Ovary (tissue), 9 donors: ENCODE data around the gene ITGB5. TPM values are rescaled to one million over a fixed set of nuclear protein-coding genes. Genes with fewer than 3 reads are reported as not detected.

Experiments used
- DNase-seq, 5 donors: peaks; one replicate each; pipeline ENCODE4 v3.0.0-alpha.2; 2019 to 2020
- H3K27ac ChIP-seq, 2 donors: fragments of 200-600 bp; one replicate each; pipeline versions ENCODE4 v1.5.1 to v1.8.0; 2019 to 2022
- H3K27me3 ChIP-seq: fragments of 200-600 bp; one replicate; pipeline ENCODE4 v1.8.0; 2022
- H3K36me3 ChIP-seq: fragments of 200-600 bp; sonication (generic); one replicate; pipeline ENCODE4 v1.5.1; 2019
- H3K4me1 ChIP-seq: one replicate; pipeline ENCODE4 v1.8.1; 2013; ENCODE audit warnings: mild to moderate bottlenecking, moderate library complexity; ENCODE audit not compliant: insufficient read depth
- H3K4me3 ChIP-seq: fragments of 200-600 bp; sonication (generic); one replicate; pipeline ENCODE4 v1.5.1; 2017
- H3K9me3 ChIP-seq, 2 donors: fragments of 200-600 bp in 1 of 2; sonication (generic) in 1 of 2; one replicate each; pipeline versions ENCODE4 v1.5.1 to v1.8.1; 2013 to 2019; ENCODE audit warnings: mild to moderate bottlenecking in 1 of 2, moderate library complexity in 1 of 2
- EP300 ChIP-seq: sonication (generic); formaldehyde crosslinking; IDR thresholded peaks from one replicate; pipeline ENCODE4 v1.6.1; 2017; ENCODE audit warnings: antibody characterized with exemption
- POLR2A ChIP-seq: fragments of 450-650 bp; IDR thresholded peaks from one replicate; pipeline ENCODE4 v1.6.1; 2017; ENCODE audit warnings: antibody characterized with exemption, mild to moderate bottlenecking, moderate library complexity
- WGBS, 3 donors: extraction: QIAGEN DNeasy Blood & Tissue Kit in 1 of 3; methylation state at CpG; one replicate each; pipeline versions ENCODE4 v1.1.5 to v1.1.7; 2013 to 2017; 5-methylcytosine and 5-hydroxymethylcytosine counted together
- intact Hi-C, 4 donors: fragments of 100-400 bp; cut with DNase I; formaldehyde crosslinking; loops; one replicate each; pipeline versions ENCODE4 v1.11.0 to v1.15.1; 2022 to 2023
- polyA plus RNA-seq, 2 donors: library from polyadenylated mRNA; stranded (reverse); fragments of 200-250 nt in 1 of 2; fragments of 350-450 nt in 1 of 2; fragmentation: Illumina TruSeq in 1 of 2; extraction: RNeasy Lipid Tissue Mini Kit (QIAGEN cat#74804) in 1 of 2; gene quantifications; one replicate each; pipeline ENCODE4 v1.2.3, GENCODE V29; 2013 to 2014
- total RNA-seq, 7 donors: library from RNA; depleted of rRNA in 2 of 7; stranded (reverse); fragments of >200 nt in 2 of 7; fragmentation: NEBNext Ultra II Directional in 3 of 7; extraction: Animal tissue kit (Norgen Biotek cat#: 25700) in 3 of 7; gene quantifications; one replicate each; pipeline versions ENCODE4 v1.1.0 to v1.2.4, GENCODE V29; 2016 to 2023
- TF ChIP-seq, protein P1 (sequence below), 3 donors: fragments of 450-650 bp in 2 of 3; fragments of 200-600 bp in 1 of 3; IDR thresholded peaks; one replicate each; pipeline versions ENCODE4 v1.5.1 to v1.8.0; 2016 to 2022; ENCODE audit warnings: antibody characterized with exemption in 3 of 3, mild to moderate bottlenecking in 1 of 3
- donor health status: DM: no; HTN: no; CAD: no; lungs with moderate emphysema.
- donor health status: DM: no; HTN: no; CAD: no.
- donor health status: Bipolar disorder and iron deficiency.
- donor health status: DM: yes; HTN: yes; CAD: no.
- donor health status: DM: no; HTN: no; CAD: no.
- donor health status: DM: yes; HTN: yes; CAD: no.

Gene ITGB5
- total and polyA plus RNA-seq, 9 donors, result 31.0 to 109 (median 38.0) TPM

DNA sequence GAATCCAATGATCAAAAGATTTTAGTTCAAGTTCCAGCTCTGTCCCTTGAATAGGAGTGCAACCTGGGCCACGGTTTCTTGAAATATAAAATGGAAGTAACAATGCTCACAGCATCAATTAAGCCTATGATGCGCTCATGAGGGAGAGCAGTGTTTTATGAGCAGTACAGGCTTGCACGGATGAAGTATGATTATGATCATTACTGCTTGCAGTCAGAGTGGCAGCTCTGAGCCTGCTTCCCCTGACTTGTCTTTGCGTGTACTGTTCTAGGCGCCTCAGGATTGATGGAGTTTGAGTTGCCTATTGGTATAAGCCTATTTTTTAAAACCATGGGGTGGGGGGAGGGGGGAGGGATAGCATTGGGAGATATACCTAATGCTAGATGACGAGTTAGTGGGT, 37.0 kb downstream of the ITGB5 start:
- TF ChIP-seq POLR2A, result no peak
- no peak overlapping the region for H3K27ac ChIP-seq
- no peaks in the 10 kb centered on the region for H3K36me3 ChIP-seq
- 76 to 83% (median 76%) methylated on average over 6 of the region's 6 CpGs for WGBS, 3 donors
- H3K27me3 ChIP-seq, result no peaks in the 10 kb centered on the region
- intact Hi-C loops, result no loop called here
- H3K9me3 ChIP-seq, result no peaks in the 10 kb centered on the region
- DNase-seq, result no peak
- H3K4me3 ChIP-seq, result no peak overlapping the region
- peaks cover 2% of the 10 kb centered on the region for H3K4me1 ChIP-seq

DNA sequence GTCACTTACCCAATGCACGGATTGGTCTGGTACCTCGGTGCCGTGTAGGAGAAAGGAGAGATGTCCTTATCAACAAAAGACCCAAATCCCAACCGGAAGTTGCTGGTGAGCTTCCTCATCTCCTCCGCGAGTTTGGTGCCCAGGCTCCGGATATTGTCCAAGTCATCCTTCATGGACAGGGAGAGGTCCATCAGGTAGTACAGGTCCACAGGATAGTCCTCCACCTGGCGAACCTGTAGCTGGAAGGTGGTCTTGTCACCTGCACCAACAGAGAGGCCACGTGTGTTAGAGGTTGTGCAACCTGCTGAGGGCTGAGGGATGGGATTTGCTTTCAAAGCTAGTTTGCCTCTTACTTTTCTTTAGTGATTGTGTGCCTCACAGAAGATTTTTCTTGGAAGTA, 38.9 kb downstream of the ITGB5 start:
- DNase-seq, result no peak
- H3K4me3 ChIP-seq, result no peak overlapping the region
- 95 to 96% (median 96%) methylated on average over 9 of the region's 9 CpGs for WGBS, 3 donors
- intact Hi-C loops, result no loop called here
- H3K4me1 ChIP-seq, result peaks cover 2% of the 10 kb centered on the region
- H3K27me3 ChIP-seq, result no peaks in the 10 kb centered on the region
- TF ChIP-seq, protein P1, sequence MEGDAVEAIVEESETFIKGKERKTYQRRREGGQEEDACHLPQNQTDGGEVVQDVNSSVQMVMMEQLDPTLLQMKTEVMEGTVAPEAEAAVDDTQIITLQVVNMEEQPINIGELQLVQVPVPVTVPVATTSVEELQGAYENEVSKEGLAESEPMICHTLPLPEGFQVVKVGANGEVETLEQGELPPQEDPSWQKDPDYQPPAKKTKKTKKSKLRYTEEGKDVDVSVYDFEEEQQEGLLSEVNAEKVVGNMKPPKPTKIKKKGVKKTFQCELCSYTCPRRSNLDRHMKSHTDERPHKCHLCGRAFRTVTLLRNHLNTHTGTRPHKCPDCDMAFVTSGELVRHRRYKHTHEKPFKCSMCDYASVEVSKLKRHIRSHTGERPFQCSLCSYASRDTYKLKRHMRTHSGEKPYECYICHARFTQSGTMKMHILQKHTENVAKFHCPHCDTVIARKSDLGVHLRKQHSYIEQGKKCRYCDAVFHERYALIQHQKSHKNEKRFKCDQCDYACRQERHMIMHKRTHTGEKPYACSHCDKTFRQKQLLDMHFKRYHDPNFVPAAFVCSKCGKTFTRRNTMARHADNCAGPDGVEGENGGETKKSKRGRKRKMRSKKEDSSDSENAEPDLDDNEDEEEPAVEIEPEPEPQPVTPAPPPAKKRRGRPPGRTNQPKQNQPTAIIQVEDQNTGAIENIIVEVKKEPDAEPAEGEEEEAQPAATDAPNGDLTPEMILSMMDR (IDR thresholded peaks at IDR 0.05), result no peak
- TF ChIP-seq EP300, result no peak
- TF ChIP-seq POLR2A, result no peak
- no peaks in the 10 kb centered on the region for H3K36me3 ChIP-seq
- H3K9me3 ChIP-seq, result no peaks in the 10 kb centered on the region
- H3K27ac ChIP-seq, result no peak overlapping the region

DNA sequence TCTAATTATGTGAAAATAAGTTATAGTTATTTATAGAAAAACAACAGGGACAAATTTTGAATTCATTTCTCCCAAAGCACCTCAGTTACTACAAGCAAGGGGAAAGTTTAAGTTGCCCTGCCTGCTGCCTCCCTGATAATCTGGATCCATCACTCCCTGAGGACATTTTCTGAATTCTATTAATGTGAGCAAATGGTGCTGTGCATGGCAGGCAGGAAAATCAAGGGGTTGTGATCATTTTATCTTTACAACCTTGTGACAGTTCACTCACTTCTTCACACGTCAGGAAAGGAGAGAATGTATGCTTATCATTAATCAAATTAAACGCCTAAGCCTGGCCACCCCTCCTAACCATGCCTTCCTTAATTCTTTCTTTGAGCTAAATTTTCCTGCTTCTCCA, 39.3 kb downstream of the ITGB5 start:
- H3K27me3 ChIP-seq, result no peaks in the 10 kb centered on the region
- H3K4me1 ChIP-seq, result peaks cover 2% of the 10 kb centered on the region
- H3K9me3 ChIP-seq, result no peaks in the 10 kb centered on the region
- H3K27ac ChIP-seq, result no peak overlapping the region
- whole genome bisulfite sequencing, 3 donors, result 78 to 87% (median 80%) methylated on average over 2 of the region's 2 CpGs
- TF ChIP-seq POLR2A, result no peak
- TF ChIP-seq EP300, result no peak
- TF ChIP-seq, protein P1 (IDR thresholded peaks at IDR 0.05), result no peak
- no peak for DNase-seq
- intact Hi-C loops, result no loop called here
- H3K36me3 ChIP-seq, result no peaks in the 10 kb centered on the region
- no peak overlapping the region for H3K4me3 ChIP-seq

DNA sequence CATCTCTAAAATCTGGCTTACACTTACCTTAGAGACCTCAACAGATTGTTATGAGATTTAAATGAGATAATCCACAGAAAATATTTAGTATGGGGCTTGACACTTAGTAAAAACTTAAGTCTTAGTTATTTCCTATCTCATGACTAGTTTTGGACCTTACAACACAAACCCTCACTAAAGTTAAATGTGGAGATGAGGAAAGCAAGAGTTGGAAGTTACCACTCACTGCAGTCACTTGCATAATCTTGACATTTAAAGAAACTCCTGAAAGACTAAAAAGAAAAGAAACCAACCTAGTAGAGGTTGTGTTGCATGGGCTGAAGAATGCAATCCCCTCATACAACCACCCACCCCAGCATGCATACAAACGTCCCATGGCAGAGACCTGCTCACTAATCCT, 40.1 kb downstream of the ITGB5 start:
- no peaks in the 10 kb centered on the region for H3K27me3 ChIP-seq
- H3K9me3 ChIP-seq, result no peaks in the 10 kb centered on the region
- WGBS, 3 donors, result 72 to 90% (median 85%) methylated on average over 1 of the region's 1 CpG
- intact Hi-C loops, result no loop called here
- peaks cover 2% of the 10 kb centered on the region for H3K4me1 ChIP-seq
- H3K36me3 ChIP-seq, result no peaks in the 10 kb centered on the region
- H3K27ac ChIP-seq, result no peak overlapping the region
- no peak for DNase-seq
- no peak overlapping the region for H3K4me3 ChIP-seq
- TF ChIP-seq EP300 (no peak), POLR2A (no peak)
- TF ChIP-seq, protein P1 (IDR thresholded peaks at IDR 0.05), result no peak

DNA sequence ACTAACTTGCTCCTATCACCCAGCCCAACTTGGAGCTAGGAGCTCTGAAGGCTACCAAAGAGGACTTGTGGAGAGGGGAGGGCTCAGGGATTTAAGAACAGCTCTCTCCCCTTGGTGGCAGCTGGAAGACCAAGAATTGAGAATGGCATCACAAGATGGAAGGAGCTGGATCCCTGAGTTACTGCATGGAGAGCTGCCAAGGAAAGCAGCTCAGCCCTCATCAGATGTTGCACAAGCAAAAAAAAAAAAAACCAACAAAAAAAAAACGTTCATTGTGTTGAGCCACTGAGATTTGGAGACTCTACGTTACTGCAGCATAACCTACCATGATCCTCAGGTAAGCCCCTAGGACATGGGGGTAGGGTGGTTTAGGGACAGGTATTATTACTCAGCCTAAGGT, 41.0 kb downstream of the ITGB5 start:
- H3K27me3 ChIP-seq, result no peaks in the 10 kb centered on the region
- H3K36me3 ChIP-seq, result no peaks in the 10 kb centered on the region
- peak in 1 of 5 donors; percentile 43 for DNase-seq
- WGBS, 3 donors, result 42 to 52% (median 44%) methylated on average over 2 of the region's 2 CpGs
- intact Hi-C loops, result no loop called here
- no peak overlapping the region for H3K4me3 ChIP-seq
- no peaks in the 10 kb centered on the region for H3K9me3 ChIP-seq
- H3K27ac ChIP-seq, result no peak overlapping the region
- no peak for TF ChIP-seq POLR2A
- TF ChIP-seq, protein P1 (IDR thresholded peaks at IDR 0.05), result no peak
- no peak for TF ChIP-seq EP300
- H3K4me1 ChIP-seq, result peaks cover 2% of the 10 kb centered on the region
